Gastrocnemius medialis (tissue), 4 donors: ENCODE measurements around the gene DIO3.

Experiments
- POLR2A ChIP-seq, 2 donors: fragments of 450-650 bp; IDR thresholded peaks; one replicate each; pipeline ENCODE4 v1.6.1; 2017; ENCODE audit warnings: antibody characterized with exemption in 2 of 2, mild to moderate bottlenecking in 2 of 2, moderate library complexity in 2 of 2
- TF ChIP-seq, protein P1 (sequence below), 5 experiments: fragments of 450-650 bp in 3 of 5; fragments of 200-600 bp in 2 of 5; sonication (generic) in 2 of 5; IDR thresholded peaks in 4 of 5; conservative IDR thresholded peaks in 1 of 5; 1 replicate in 4 of 5; 2 replicates in 1 of 5; pipeline ENCODE4 v1.5.1; 2016 to 2019; ENCODE audit warnings: antibody characterized with exemption in 5 of 5, mild to moderate bottlenecking in 3 of 5, moderate library complexity in 3 of 5

- no peak for TF ChIP-seq POLR2A (IDR thresholded peaks at IDR 0.05)
- TF ChIP-seq, protein P1, sequence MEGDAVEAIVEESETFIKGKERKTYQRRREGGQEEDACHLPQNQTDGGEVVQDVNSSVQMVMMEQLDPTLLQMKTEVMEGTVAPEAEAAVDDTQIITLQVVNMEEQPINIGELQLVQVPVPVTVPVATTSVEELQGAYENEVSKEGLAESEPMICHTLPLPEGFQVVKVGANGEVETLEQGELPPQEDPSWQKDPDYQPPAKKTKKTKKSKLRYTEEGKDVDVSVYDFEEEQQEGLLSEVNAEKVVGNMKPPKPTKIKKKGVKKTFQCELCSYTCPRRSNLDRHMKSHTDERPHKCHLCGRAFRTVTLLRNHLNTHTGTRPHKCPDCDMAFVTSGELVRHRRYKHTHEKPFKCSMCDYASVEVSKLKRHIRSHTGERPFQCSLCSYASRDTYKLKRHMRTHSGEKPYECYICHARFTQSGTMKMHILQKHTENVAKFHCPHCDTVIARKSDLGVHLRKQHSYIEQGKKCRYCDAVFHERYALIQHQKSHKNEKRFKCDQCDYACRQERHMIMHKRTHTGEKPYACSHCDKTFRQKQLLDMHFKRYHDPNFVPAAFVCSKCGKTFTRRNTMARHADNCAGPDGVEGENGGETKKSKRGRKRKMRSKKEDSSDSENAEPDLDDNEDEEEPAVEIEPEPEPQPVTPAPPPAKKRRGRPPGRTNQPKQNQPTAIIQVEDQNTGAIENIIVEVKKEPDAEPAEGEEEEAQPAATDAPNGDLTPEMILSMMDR (IDR thresholded peaks at IDR 0.05 in 4 of 5, conservative IDR thresholded peaks at IDR 0.05 in 1 of 5): no peak
These were observed 21.4 kb upstream of the DIO3 start for GRCh38 chr14:101539880-101540279.
